Placental epithelial cell (primary cell): ENCODE data around the gene LRTM1. TPM values are rescaled to one million over a fixed set of nuclear protein-coding genes. Genes with fewer than 3 reads are reported as not detected.

ENCODE experiments used
- total RNA-seq: library from RNA; depleted of rRNA; stranded (reverse); fragments of >200 nt; gene quantifications from 2 replicates; pipeline ENCODE4 v1.2.3, GENCODE V29; 2012

Gene LRTM1
- total RNA-seq = 0.39 TPM in 1 of 2 replicates, not detected in the other

DNA sequence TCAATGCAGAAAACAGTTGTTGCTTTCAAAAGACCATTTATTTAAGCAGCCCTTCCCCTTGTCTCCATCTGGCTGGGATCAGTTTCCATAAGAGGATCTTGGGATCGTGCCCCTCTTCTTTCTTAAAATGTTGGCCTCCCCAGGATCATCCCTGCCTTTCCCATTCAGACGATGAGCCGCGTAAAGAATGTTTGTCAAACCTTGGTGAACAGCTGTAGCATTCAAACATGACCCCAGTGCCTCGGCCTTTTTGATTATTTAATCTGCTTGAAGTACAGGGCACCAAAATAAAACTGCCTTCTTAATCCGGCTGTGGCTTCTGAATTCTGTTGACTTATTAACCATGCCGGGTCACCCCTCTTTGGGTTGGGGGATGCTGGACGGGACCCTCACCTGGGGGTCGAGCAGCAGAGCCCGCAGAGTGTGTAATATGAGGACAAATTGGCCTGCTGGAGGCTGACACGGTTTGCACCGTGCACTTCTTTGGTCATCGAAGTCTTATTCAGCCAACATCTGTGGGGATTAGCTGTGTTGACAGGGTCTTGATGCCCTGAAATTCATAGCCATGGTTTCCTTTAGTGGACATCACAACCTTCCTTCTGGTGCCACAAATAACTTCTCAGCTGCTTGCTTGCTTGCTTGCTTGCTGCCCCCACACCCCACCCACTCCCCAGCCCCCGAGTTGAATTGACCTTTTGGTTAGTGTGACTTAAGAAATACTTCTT is at the start of gene LRTM1:
Gene LRTM1 (minus strand): TSS at position 14 of the 725 bp plus-strand sequence. CDS start 148 bp downstream, outside the sequence.

